H1 (cell line): ENCODE results near the gene BCAS4. TPM values are rescaled to one million over a fixed set of nuclear protein-coding genes. Genes with fewer than 3 reads are reported as not detected.

ENCODE experiments used
- CTCF ChIA-PET: fragments of 300-600 bp; sonication (Branson Sonifier 250); formaldehyde crosslinking; loops from one replicate; lab custom pipeline; 2021; ENCODE audit not compliant: partially characterized antibody; lab: Charles Lee
- POLR2A ChIA-PET: fragments of 300-600 bp; sonication (Branson Sonifier 250); formaldehyde crosslinking; loops from one replicate; lab custom pipeline; 2021; ENCODE audit warnings: inconsistent platforms; ENCODE audit not compliant: partially characterized antibody; lab: Charles Lee
- DNase-seq, 2 experiments: peaks; one replicate each; pipeline versions ENCODE4 v3.0.0 to v3.0.0-alpha.2; 2010 to 2022; ENCODE audit warnings: low spot score in 2 of 2, low read depth in 1 of 2, mixed read lengths in 1 of 2
- FAIRE-seq: peaks from 2 replicates; lab custom pipeline; 2011; peaks lifted over from hg19 to GRCh38; lab: Jason Lieb, UNC
- H2AFZ ChIP-seq: 2 replicates; pipeline ENCODE4 v1.8.1; 2012; ENCODE audit warnings: low read length, inconsistent platforms
- H2AK5ac ChIP-seq: 2 replicates; pipeline ENCODE4 v1.6.1; 2013; ENCODE audit warnings: low read depth, low read length
- H2BK120ac ChIP-seq: replicated peaks from 2 replicates; pipeline ENCODE3; 2013; ENCODE audit warnings: low read depth, low read length, inconsistent platforms
- H2BK12ac ChIP-seq: 2 replicates; pipeline ENCODE4 v1.6.1; 2013; ENCODE audit warnings: low read depth, low read length
- H2BK15ac ChIP-seq: 2 replicates; pipeline ENCODE4 v1.6.1; 2013; ENCODE audit warnings: low read length
- H2BK20ac ChIP-seq: 2 replicates; pipeline ENCODE4 v1.6.1; 2013; ENCODE audit warnings: low read length
- H2BK5ac ChIP-seq: 2 replicates; pipeline ENCODE4 v1.6.1; 2013; ENCODE audit warnings: low read depth, low read length
- H3K14ac ChIP-seq: 2 replicates; pipeline ENCODE4 v1.6.1; 2013; ENCODE audit warnings: inconsistent platforms; ENCODE audit not compliant: insufficient read length
- H3K18ac ChIP-seq: 2 replicates; pipeline ENCODE4 v1.6.1; 2013; ENCODE audit warnings: low read length; ENCODE audit errors: extremely low read depth
- H3K23ac ChIP-seq: 2 replicates; pipeline ENCODE4 v1.6.1; 2013; ENCODE audit warnings: inconsistent platforms; ENCODE audit not compliant: insufficient read length
- H3K23me2 ChIP-seq: 2 replicates; pipeline ENCODE4 v1.6.1; 2013; ENCODE audit warnings: low read depth, low read length
- H3K27ac ChIP-seq: 2 replicates; pipeline ENCODE4 v1.6.1; 2011; ENCODE audit warnings: low read depth, low read length, inconsistent platforms
- H3K27me3 ChIP-seq, 4 experiments: replicated peaks in 1 of 4; 1 replicate in 1 of 4; 2 replicates in 3 of 4; pipeline versions ENCODE4 v1.6.1 to v1.8.1; 2011 to 2013; ENCODE audit warnings: low read length in 3 of 4, mild to moderate bottlenecking in 3 of 4, inconsistent platforms in 2 of 4, mixed read lengths in 2 of 4, moderate library complexity in 1 of 4; ENCODE audit not compliant: control insufficient read depth in 3 of 4, insufficient read depth in 3 of 4; ENCODE audit errors: extremely low read depth in 1 of 4
- H3K36me3 ChIP-seq, 4 experiments: 2 replicates each; pipeline versions ENCODE4 v1.6.1 to v1.8.1; 2011 to 2013; ENCODE audit warnings: mild to moderate bottlenecking in 4 of 4, low read length in 3 of 4, moderate library complexity in 2 of 4, control low read depth in 1 of 4, inconsistent platforms in 1 of 4; ENCODE audit not compliant: insufficient read depth in 4 of 4, control insufficient read depth in 2 of 4
- H3K4ac ChIP-seq: replicated peaks from 2 replicates; pipeline ENCODE3; 2013; ENCODE audit warnings: low read length, low read depth, mixed read lengths, inconsistent platforms; ENCODE audit not compliant: insufficient read length
- H3K4me1 ChIP-seq, 4 experiments: replicated peaks in 1 of 4; 1 replicate in 1 of 4; 2 replicates in 3 of 4; pipeline versions ENCODE4 v1.6.1 to v1.8.1; 2011 to 2013; ENCODE audit warnings: low read length in 3 of 4, inconsistent platforms in 2 of 4, mixed read lengths in 1 of 4; ENCODE audit not compliant: insufficient read depth in 4 of 4, control insufficient read depth in 3 of 4
- H3K4me2 ChIP-seq, 2 experiments: 2 replicates each; pipeline versions ENCODE4 v1.6.1 to v1.8.1; 2011 to 2013; ENCODE audit warnings: low read depth in 2 of 2, low read length in 2 of 2, control low read depth in 1 of 2, inconsistent platforms in 1 of 2, mild to moderate bottlenecking in 1 of 2; ENCODE audit not compliant: insufficient read depth in 1 of 2
- H3K4me3 ChIP-seq, 4 experiments: fragments of 200-600, 300-600 bp in 1 of 4; sonication (generic), shearing (Covaris generic), sonication (Bioruptor Twin) in 1 of 4; 2 replicates each; pipeline versions ENCODE4 v1.5.1 to v1.8.1; 2011 to 2016; ENCODE audit warnings: low read length in 4 of 4, low read depth in 3 of 4, control low read depth in 2 of 4, inconsistent platforms in 2 of 4, mild to moderate bottlenecking in 2 of 4, mixed read lengths in 1 of 4, moderate library complexity in 1 of 4; ENCODE audit not compliant: insufficient read depth in 2 of 4; ENCODE audit errors: extremely low read depth in 1 of 4
- H3K56ac ChIP-seq: replicated peaks from 2 replicates; pipeline ENCODE3; 2013; ENCODE audit warnings: low read depth, mild to moderate bottlenecking, mixed read lengths, low read length, inconsistent platforms; ENCODE audit not compliant: insufficient read length
- H3K79me1 ChIP-seq: 2 replicates; pipeline ENCODE4 v1.6.1; 2013; ENCODE audit warnings: low read depth, low read length, control low read depth
- H3K79me2 ChIP-seq, 2 experiments: 2 replicates each; pipeline versions ENCODE4 v1.6.1 to v1.8.1; 2012 to 2013; ENCODE audit warnings: low read length in 2 of 2, mild to moderate bottlenecking in 2 of 2, inconsistent platforms in 1 of 2; ENCODE audit not compliant: insufficient read depth in 2 of 2, control insufficient read depth in 1 of 2
- H3K9ac ChIP-seq, 4 experiments: replicated peaks in 1 of 4; 1 replicate in 1 of 4; 2 replicates in 3 of 4; pipeline versions ENCODE4 v1.6.1 to v1.8.1; 2011 to 2013; ENCODE audit warnings: low read depth in 3 of 4, low read length in 3 of 4, control low read depth in 2 of 4, mild to moderate bottlenecking in 2 of 4, moderate library complexity in 2 of 4, inconsistent platforms in 1 of 4; ENCODE audit errors: extremely low read depth in 1 of 4
- H3K9me3 ChIP-seq, 2 experiments: 2 replicates each; pipeline versions ENCODE4 v1.6.1 to v1.8.1; 2012 to 2013; ENCODE audit warnings: mild to moderate bottlenecking in 2 of 2, moderate library complexity in 2 of 2, control low read depth in 1 of 2, inconsistent platforms in 1 of 2, low read depth in 1 of 2, low read length in 1 of 2, mixed read lengths in 1 of 2; ENCODE audit not compliant: insufficient read depth in 2 of 2
- H4K20me1 ChIP-seq, 2 experiments: replicated peaks in 1 of 2; 2 replicates each; pipeline versions ENCODE3 to v1.8.1; 2011 to 2013; ENCODE audit warnings: inconsistent platforms in 2 of 2, low read length in 2 of 2, mild to moderate bottlenecking in 1 of 2; ENCODE audit not compliant: insufficient read depth in 2 of 2, control insufficient read depth in 1 of 2
- H4K5ac ChIP-seq: 2 replicates; pipeline ENCODE4 v1.6.1; 2013; ENCODE audit warnings: low read length, low read depth, mixed read lengths, inconsistent platforms; ENCODE audit not compliant: insufficient read length
- H4K8ac ChIP-seq: 2 replicates; pipeline ENCODE4 v1.8.0; 2013; ENCODE audit warnings: mild to moderate bottlenecking, moderate library complexity, low read length, inconsistent platforms; ENCODE audit not compliant: insufficient read depth; ENCODE audit errors: extremely low read depth
- H4K91ac ChIP-seq: replicated peaks from 2 replicates; pipeline ENCODE3; 2013; ENCODE audit warnings: low read length, mixed read lengths, inconsistent platforms; ENCODE audit not compliant: insufficient read length
- ASH2L ChIP-seq: fragments of 200-600, 300-600 bp; sonication (generic); IDR thresholded peaks from one replicate; pipeline ENCODE4 v1.7.1; 2017; ENCODE audit warnings: low read length
- ATF3 ChIP-seq: IDR thresholded peaks from 2 replicates; pipeline ENCODE4 v1.6.1; 2011; ENCODE audit warnings: low read depth, mild to moderate bottlenecking, low read length; ENCODE audit not compliant: insufficient read depth
- CBX5 ChIP-seq: fragments of 300-800, 300-1000 bp; sonication (generic); IDR thresholded peaks from 2 replicates; pipeline ENCODE4 v1.7.1; 2016; ENCODE audit warnings: antibody characterized with exemption, low read length, low read depth
- EGR1 ChIP-seq: IDR thresholded peaks from 2 replicates; pipeline ENCODE4 v1.6.1; 2011; ENCODE audit warnings: low read depth, low read length, borderline replicate concordance
- EZH2 ChIP-seq: fragments of 200-600 bp; sonication (generic); IDR thresholded peaks from 2 replicates; pipeline ENCODE4 v1.7.1; 2012; ENCODE audit warnings: low read depth, mild to moderate bottlenecking, moderate library complexity, low read length, inconsistent platforms; ENCODE audit not compliant: severe bottlenecking
- FOSL1 ChIP-seq: IDR thresholded peaks from 2 replicates; pipeline ENCODE4 v1.6.1; 2011; ENCODE audit warnings: mild to moderate bottlenecking, low read depth, low read length, moderate library complexity; ENCODE audit not compliant: insufficient read depth
- HDAC6 ChIP-seq: IDR thresholded peaks from one replicate; pipeline ENCODE4 v1.7.1; 2012; ENCODE audit warnings: low read depth, mild to moderate bottlenecking, inconsistent platforms, low read length, moderate library complexity
- MAFK ChIP-seq: IDR thresholded peaks from 2 replicates; pipeline ENCODE4 v1.6.1; 2012; ENCODE audit warnings: low read depth, mild to moderate bottlenecking, improper control_type of control experiment, low read length
- POU5F1 ChIP-seq: IDR thresholded peaks from 2 replicates; pipeline ENCODE4 v1.6.1; 2011; ENCODE audit warnings: low read depth, mild to moderate bottlenecking, low read length, moderate library complexity
- SP2 ChIP-seq: IDR thresholded peaks from 2 replicates; pipeline ENCODE4 v1.6.1; 2012; ENCODE audit warnings: mild to moderate bottlenecking, low read length, inconsistent platforms
- SUZ12 ChIP-seq: fragments of 200-600 bp; sonication (generic); IDR thresholded peaks from 2 replicates; pipeline ENCODE4 v1.6.1; 2012; ENCODE audit warnings: mild to moderate bottlenecking, inconsistent platforms, low read length, moderate library complexity, mixed read lengths
- TAF1 ChIP-seq: IDR thresholded peaks from 2 replicates; pipeline ENCODE4 v1.6.1; 2011; ENCODE audit warnings: mild to moderate bottlenecking, low read depth, low read length
- TCF12 ChIP-seq: IDR thresholded peaks from 2 replicates; pipeline ENCODE4 v1.6.1; 2011; ENCODE audit warnings: low read depth, mild to moderate bottlenecking, low read length
- YY1 ChIP-seq: IDR thresholded peaks from 2 replicates; pipeline ENCODE4 v1.6.1; 2011; ENCODE audit warnings: low read depth, mild to moderate bottlenecking, low read length
- WGBS, 2 experiments: shearing (Covaris generic) in 1 of 2; methylation state at CpG; one replicate each; pipeline versions ENCODE4 v1.1.6 to v1.1.7; 2013 to 2015; ENCODE audit warnings: low lambda C conversion rate in 2 of 2, mixed read lengths in 2 of 2, inconsistent platforms in 1 of 2, low coverage in 1 of 2, missing lambda C conversion rate in 1 of 2; ENCODE audit not compliant: insufficient replicate concordance in 2 of 2, insufficient coverage in 1 of 2, insufficient read length in 1 of 2; ENCODE audit errors: extremely low coverage in 1 of 2, missing lambda C conversion rate in 1 of 2; 5-methylcytosine and 5-hydroxymethylcytosine counted together
- polyA plus RNA-seq, 7 experiments: library from polyadenylated mRNA; depleted of rRNA in 3 of 7; stranded (reverse) in 5 of 7; unstranded in 2 of 7; fragments of >200 nt in 5 of 7; fragments of 200-250 nt in 2 of 7; gene quantifications; 1 replicate in 5 of 7; 2 replicates in 1 of 7; 4 replicates in 1 of 7; pipeline versions ENCODE4 v1.2.1 to v1.2.3, GENCODE V29; 2011 to 2013; ENCODE audit warnings: missing spikeins in 2 of 7, mixed read lengths in 2 of 7
- total RNA-seq: library from RNA; stranded (reverse); fragmentation: NEBNext Ultra II Directional; extraction: Animal tissue kit (Norgen Biotek cat#: 25700); gene quantifications from 2 replicates; pipeline ENCODE4 v1.2.1, GENCODE V29; 2021

The BCAS4 gene
- total and polyA plus RNA-seq, 2 of the 8 experiments (the other 6 are each of a cell fraction or from before 2014, with no cell fraction given): 21.2 to 23.6 TPM

GRCh38 chr20:50756447-50756846, 38.4 kb upstream of the BCAS4 start:
- ChIA-PET POLR2A (interaction anchor here (0.6 to 2.2 kb wide), 4 partner anchors 10 to 1708 kb away, joined by 3 to 10 read pairs (median 5); no protein-coding TSS in a partner anchor), CTCF (interaction anchor here (0.6 to 3.0 kb wide), 6 partner anchors 8 to 1865 kb away, joined by 3 to 12 read pairs (median 6); no protein-coding TSS in a partner anchor)
- Histone ChIP-seq H3K27ac (no peak overlapping the region), H3K79me2 (no peaks in the 10 kb centered on the region), H4K20me1 (no peaks in the 10 kb centered on the region), H3K4ac (no peak overlapping the region), H2BK15ac (no peak overlapping the region), H2BK5ac (no peak overlapping the region), H4K5ac (no peak overlapping the region), H3K23me2 (0 out of 2 replicates have a peak, but pooled peaks cover 2% of the 10 kb centered on the region), H2BK20ac (no peak overlapping the region), H3K4me3 (no peak overlapping the region), H3K4me2 (no peak overlapping the region), H2BK12ac (no peak overlapping the region), H3K18ac (no peak overlapping the region), H2AFZ (no peak overlapping the region), H2BK120ac (no peak overlapping the region), H2AK5ac (no peak overlapping the region), H3K56ac (no peak overlapping the region), H4K91ac (no peak overlapping the region), H3K9me3 (no peaks in the 10 kb centered on the region), H3K4me1 (no peaks in the 10 kb centered on the region; a peak in 1 of 7 replicates), H3K27me3 (no peaks in the 10 kb centered on the region), H3K14ac (no peak overlapping the region), H3K79me1 (no peaks in the 10 kb centered on the region), H3K9ac (no peak overlapping the region), H3K23ac (no peak overlapping the region), H3K36me3 (peaks cover 0 to 5% (median 0%) of the 10 kb centered on the region in 4 experiments; a peak in 1 of 8 replicates), H4K8ac (no peak overlapping the region)
- WGBS, 2 experiments: 100% methylated on average over 2 of the region's 2 CpGs; no CpG with 5 or more reads in 1 of the 2 experiments
- FAIRE-seq: no peak
- no peak for DNase-seq
- TF ChIP-seq TCF12 (no peak), CBX5 (no peak), TAF1 (no peak), MAFK (no peak), ASH2L (no peak), HDAC6 (no peak), POU5F1 (no peak), FOSL1 (no peak), SUZ12 (no peak), ATF3 (no peak), SP2 (no peak), YY1 (no peak), EGR1 (no peak), EZH2 (no peak)
